HG02571 (cell line): ENCODE results near the gene TMEM107.
A peak's percentile ranks its signal among the peaks of the same experiment; 100 is the strongest.

Experiments used
- ATAC-seq: cut with Tn5 transposase; IDR thresholded peaks from one replicate; pipeline ENCODE4 v1.9.1; 2021; ENCODE audit warnings: mild to moderate bottlenecking, moderate library complexity; ENCODE audit not compliant: unreplicated experiment

The TMEM107 gene

DNA sequence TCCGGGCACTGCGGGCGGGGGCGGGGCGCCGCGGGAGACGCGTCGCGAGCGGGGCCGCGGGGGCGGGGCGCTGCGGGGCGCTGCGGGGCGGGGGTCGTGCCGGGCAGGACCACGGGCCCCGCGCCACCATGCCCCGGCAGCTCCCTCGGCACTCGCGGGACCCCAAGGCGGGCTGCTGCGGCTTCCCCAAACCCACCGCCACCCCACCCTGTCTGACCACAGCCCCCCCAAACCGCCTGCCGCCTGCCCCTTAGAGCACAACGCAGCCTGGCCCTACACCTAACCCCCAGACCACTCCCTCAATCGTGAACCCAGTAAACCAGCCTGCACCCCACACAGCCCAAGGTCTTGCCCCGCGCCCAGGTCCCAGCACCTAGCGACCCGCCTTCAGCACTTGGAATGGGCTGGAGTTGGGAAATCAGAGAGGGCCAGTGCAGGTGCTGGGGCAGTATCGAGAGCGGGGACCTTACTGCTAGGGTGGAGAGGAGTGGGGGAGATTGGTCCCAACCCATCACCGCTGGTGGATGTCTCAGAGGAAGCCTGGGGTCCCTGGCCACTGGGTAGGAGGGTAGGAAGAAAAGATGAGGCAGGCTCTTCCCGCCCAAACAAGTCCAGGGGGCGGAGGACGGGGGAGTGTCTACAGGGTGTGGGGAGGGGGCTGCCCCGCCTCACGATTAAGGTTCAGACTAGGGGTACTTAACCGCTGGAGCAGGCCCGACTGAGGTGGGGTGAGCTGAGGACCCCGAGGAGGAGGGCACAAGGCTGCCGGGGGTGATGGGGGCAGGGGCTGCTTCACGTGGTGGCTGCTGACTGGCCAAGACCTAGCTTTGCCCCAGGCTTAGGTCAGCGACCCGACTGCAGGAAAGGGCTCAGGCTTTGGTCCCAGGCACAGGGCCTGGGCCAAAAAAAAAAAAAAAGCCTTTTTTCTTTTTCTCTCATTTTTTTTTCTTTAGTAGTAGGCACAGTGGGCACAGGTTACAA is 12.9 kb downstream of the TMEM107 start:
- ATAC-seq = no peak

DNA sequence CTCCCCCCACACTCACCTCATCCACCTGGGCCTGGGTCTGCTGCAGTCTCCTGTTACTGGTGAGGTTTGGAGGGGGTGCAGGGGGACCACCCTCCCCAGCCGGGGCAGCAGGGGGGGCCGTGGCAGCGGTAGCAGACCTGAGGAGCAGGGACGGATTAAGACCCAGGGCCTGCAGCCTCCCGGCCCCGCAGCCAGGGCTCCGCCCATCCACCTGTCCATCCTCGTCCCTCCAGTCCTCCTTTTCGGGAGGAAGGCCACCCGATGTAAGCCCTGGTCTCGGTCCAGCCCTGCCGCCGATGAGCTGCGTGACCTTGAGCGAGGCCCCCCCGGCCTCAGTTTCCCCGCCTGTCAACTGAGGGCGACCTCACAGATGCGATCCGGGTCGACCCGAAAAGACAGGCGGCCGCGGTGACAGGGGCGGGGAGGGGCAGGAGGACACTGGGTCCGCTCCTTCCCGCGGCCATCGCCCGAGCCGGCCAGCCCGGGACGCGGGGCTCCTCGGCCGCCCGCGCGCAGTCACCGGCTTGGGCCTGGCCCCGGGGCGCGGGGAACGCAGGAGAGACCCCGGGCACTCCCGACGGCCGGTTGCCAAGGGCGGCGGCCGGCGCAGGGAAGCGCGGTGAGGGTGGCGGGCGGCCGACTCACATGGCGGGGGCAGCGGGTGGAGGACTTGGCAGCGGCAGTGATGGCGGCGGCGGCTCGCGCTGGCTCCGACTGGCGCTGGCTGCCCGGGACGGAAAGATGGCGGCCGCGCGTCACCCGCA is 13.8 kb downstream of the TMEM107 start, which contains the start of gene VAMP2:
VAMP2 (minus strand) TSS at position 716 of the 764 bp plus-strand sequence; CDS start at position 647, 69 bp downstream.
- ATAC-seq = peak; percentile 50

DNA sequence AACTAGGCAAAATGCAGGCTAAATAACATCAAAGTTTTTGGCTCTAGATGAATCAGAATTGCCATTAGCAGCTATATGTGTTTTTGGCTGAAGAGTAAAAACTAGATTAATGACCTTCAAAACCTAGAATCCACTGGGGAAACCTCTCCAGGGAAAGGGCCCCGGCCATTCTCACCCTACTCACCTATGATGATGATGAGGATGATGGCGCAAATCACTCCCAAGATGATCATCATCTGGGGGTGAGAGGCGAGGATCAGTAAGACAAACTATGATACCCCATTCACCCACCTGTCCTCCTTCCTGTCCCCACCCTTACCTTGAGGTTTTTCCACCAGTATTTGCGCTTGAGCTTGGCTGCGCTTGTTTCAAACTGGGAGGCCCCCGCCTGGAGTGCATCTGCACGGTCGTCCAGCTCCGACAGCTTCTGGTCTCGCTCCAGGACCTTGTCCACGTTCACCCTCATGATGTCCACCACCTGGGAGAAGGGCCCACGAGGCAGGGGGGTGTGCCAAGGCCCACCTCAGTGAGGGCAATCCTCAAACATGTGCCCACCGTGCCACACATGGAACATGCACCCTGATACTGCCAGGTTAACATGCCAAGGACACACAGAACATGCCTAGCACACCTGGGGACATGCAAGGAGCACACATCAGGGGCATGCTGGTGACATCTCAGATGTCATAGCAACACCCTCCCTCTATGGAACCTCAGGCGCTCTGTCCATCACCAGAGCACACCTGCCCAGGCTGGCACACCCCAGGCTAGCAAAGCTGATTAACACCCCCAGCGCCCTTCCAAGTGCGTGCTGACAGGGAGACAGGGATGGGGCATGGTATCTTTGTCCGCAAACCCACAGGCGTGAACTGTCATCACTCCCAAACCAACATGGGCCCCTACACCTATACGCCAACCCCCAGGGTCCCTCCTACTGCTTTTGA is 14.6 kb downstream of the TMEM107 start:
- no peak for ATAC-seq

- ATAC-seq = no peak
Observed at GRCh38 chr17:8160741-8161221, 15.4 kb downstream of the TMEM107 start.

DNA sequence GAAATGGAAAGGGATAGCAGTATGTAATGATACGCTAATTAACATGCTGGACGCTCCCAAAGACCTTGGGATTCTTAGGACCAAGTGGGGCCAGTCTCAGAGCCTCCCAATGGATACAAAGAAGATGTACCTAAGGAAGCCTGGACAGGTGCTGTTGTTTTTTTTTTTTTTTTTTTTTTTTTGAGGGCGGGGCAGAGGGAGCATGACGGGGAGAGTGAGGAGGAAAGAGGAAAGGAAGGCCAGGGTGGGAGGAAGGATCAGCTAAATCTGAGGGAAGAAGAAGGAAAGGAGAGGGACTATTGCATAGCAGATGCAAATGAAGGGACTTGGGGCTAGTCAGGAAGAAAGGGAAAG is 16.0 kb downstream of the TMEM107 start:
- ATAC-seq = no peak

GRCh38 chr17:8159459-8160223 is 16.5 kb downstream of the TMEM107 start:
- no peak for ATAC-seq

DNA sequence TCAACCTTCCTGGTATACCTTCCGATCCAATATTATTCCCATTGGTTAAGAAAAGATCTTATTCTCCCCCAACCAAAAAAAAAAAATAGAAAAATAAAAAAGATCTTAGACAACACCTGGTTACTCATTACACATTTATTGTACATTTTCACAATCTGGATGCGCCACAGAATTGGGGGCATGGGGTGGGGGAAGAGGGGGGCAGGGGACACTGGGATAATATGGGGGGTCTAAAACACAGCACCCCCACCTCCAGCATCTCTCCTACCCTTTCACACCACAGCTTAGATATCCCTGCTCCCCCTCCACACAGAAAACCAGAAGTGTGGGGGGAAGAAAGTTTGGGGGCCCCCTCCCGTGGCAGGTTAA is 17.2 kb downstream of the TMEM107 start:
- ATAC-seq = no peak

DNA sequence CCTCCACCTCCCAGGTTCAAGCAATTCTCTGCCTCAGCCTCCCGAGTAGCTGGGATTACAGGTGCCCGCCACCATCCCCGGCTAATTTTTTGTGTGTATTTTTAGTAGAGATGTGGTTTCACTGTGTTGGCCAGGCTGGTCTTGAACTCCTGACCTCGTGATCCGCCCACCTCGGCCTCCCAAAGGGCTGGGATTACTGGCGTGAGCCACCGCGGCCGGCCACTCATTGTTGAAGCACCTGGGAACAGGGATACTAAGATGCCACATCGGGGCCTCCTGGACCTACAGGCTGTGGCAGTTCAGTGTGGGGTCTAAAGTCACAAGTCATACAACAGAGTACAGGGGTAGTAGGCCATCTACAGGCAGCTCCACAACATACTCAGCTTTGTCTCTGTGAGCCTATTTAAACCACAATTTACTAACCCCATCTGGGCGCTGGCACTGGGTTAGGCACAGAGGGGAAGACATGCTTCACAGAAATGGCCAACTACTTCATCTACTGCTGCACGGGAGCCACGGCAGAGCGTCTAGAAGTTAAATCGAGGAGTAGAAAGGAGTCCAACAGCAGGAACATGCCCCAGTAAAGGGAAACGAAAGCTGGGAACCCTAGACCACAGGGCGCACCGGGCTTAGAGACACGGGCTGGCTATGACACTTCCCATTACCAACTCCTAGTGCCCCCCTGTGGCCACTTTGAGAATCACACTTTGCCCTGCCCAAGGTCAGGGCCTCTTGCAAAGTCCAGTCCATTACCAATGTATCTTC is 17.7 kb downstream of the TMEM107 start:
- no peak for ATAC-seq

- ATAC-seq = peak; percentile 77
Observed at GRCh38 chr17:8156246-8156992, 19.8 kb downstream of the TMEM107 start.

DNA sequence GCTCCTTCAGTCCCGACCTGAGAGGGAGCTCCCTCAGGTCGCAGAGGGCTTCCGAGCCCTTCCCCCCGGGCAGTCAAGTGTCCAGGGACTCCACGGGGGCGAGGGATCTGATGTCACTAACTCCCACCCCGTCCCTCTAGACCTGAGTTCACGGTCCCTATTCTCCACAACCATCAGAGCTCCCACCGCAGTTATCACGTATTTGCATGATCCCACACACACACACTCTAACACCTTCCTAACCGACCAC is 20.3 kb downstream of the TMEM107 start:
- no peak for ATAC-seq

- no peak for ATAC-seq
Observed at GRCh38 chr17:8155231-8155995, 20.8 kb downstream of the TMEM107 start.

- no peak for ATAC-seq
Observed at GRCh38 chr17:8154608-8155155, 21.5 kb downstream of the TMEM107 start.

- no peak for ATAC-seq
Observed at GRCh38 chr17:8153957-8154607, 22.1 kb downstream of the TMEM107 start.

GRCh38 chr17:8153525-8153956 is 22.6 kb downstream of the TMEM107 start:
- ATAC-seq = no peak

DNA sequence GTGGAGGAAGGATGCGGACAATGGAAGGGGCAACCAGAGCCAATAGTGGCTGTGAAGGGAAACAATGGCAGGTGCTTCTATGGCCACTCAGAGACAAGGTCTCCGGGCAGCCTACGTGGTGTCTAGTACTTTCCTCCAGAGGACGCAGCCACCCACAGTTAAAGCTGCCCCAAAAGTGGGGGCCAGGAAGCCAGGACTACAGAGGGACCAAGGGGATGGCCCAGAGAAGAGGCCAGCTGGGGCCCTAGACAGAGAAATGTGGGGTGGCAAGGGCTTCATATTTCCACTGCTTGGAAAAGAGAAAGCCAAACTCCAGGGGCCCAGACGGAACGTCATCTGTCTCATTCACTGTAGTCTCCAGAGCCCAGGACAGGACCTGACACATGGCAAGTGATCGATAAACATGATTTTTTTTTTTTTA is 23.1 kb downstream of the TMEM107 start:
- no peak for ATAC-seq

DNA sequence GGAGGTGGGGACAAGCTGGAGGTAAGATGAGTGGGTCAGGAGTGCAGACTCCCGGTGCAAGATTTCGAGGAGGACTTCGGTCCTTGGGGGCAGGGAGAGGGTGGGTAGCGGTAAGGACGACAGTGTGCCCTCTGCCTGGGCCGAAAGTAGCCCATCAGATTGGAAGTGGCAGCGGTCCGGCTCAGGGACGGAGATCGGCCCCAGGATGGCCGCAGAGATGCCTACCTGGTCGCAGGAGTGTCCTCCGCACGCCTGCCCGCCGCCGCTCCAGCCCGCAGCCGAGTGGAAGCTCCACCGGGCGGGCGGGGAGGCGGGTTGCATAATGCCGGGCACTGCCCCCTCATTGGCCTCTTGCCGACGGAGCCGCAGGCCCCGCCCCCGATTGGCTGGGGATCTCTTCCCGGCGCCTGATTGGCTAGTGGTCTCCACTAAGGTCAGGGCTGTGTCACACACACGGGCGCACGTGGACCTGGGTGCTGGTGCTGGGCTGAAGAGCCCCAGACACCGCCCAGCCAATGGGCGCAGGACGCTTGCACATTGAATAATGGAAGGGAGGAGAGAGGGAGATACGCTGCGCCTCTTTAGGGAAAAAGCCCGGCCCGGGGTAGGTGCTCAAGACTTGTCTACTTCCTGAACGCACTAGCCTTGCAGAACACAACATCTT is 23.9 kb downstream of the TMEM107 start, which contains the start of gene PER1:
PER1 (minus strand) TSS at position 293 of the 664 bp plus-strand sequence. CDS start 1,698 bp downstream, outside the sequence.
- ATAC-seq = no peak
